ENCODE data around the gene ATXN3L.
"Not testable (repeated sequence)": the region's sequence is repeated elsewhere in the genome, so short reads cannot be mapped to it uniquely, and the experiment has no call there.

- not testable (repeated sequence) for TF ChIP-seq ARNT, FOXA1 (IDR thresholded peaks at IDR 0.05)
These were observed 16.6 kb downstream of the ATXN3L start for GRCh38 chrX:13303248-13303647.

All from HEK293T (cell line).